Right forelimb (tissue), 1 donor: Measurements from ENCODE around the gene SYNJ1.
"Not testable (repeated sequence)": the region's sequence is repeated elsewhere in the genome, so short reads cannot be mapped to it uniquely, and the experiment has no call there.

Experiments used
- DNase-seq: peaks from one replicate; pipeline ENCODE4 v3.0.0-alpha.2; 2018

Gene SYNJ1

GRCh38 chr21:32727687-32728455 is at the start of gene SYNJ1:
SYNJ1 (minus strand) TSS chr21:32728013; CDS start chr21:32726895, 1,118 bp downstream.
- DNase-seq: peak; percentile 95

- no peak for DNase-seq
Observed at GRCh38 chr21:32777269-32777668, 49.5 kb upstream of the SYNJ1 start.

- DNase-seq: no peak
Observed at GRCh38 chr21:32776743-32777142, 48.9 kb upstream of the SYNJ1 start.

GRCh38 chr21:32773048-32773344 is 45.2 kb upstream of the SYNJ1 start:
- DNase-seq: not testable (repeated sequence)

GRCh38 chr21:32772281-32773047 is 44.7 kb upstream of the SYNJ1 start:
- DNase-seq: no peak

- DNase-seq: peak; percentile 69
Observed at GRCh38 chr21:32770871-32771523, 43.2 kb upstream of the SYNJ1 start.

- DNase-seq: no peak
Observed at GRCh38 chr21:32768530-32768929, 40.7 kb upstream of the SYNJ1 start.

GRCh38 chr21:32765058-32765457 is 37.2 kb upstream of the SYNJ1 start:
- no peak for DNase-seq

- DNase-seq: no peak
Observed at GRCh38 chr21:32764186-32764585, 36.4 kb upstream of the SYNJ1 start.

- no peak for DNase-seq
Observed at GRCh38 chr21:32757804-32758203, 30.0 kb upstream of the SYNJ1 start.

GRCh38 chr21:32756096-32756495 is 28.3 kb upstream of the SYNJ1 start:
- DNase-seq: no peak

GRCh38 chr21:32753818-32754585 is 26.2 kb upstream of the SYNJ1 start:
- DNase-seq: no peak

GRCh38 chr21:32750405-32750804 is 22.6 kb upstream of the SYNJ1 start:
- DNase-seq: no peak

- no peak for DNase-seq
Observed at GRCh38 chr21:32749662-32750061, 21.8 kb upstream of the SYNJ1 start.

- no peak for DNase-seq
Observed at GRCh38 chr21:32748529-32748928, 20.7 kb upstream of the SYNJ1 start.

- no peak for DNase-seq
Observed at GRCh38 chr21:32747396-32747795, 19.6 kb upstream of the SYNJ1 start.

- not testable (repeated sequence) for DNase-seq
Observed at GRCh38 chr21:32746711-32747110, 18.9 kb upstream of the SYNJ1 start.

GRCh38 chr21:32742396-32742795 is 14.6 kb upstream of the SYNJ1 start:
- DNase-seq: no peak

- DNase-seq: no peak
Observed at GRCh38 chr21:32741336-32741735, 13.5 kb upstream of the SYNJ1 start.

GRCh38 chr21:32739946-32740345 is 12.1 kb upstream of the SYNJ1 start:
- no peak for DNase-seq

GRCh38 chr21:32736083-32736482 is 8.3 kb upstream of the SYNJ1 start:
- DNase-seq: not testable (repeated sequence)

- DNase-seq: no peak
Observed at GRCh38 chr21:32735524-32735923, 7.7 kb upstream of the SYNJ1 start.

GRCh38 chr21:32733990-32734613 is 6.3 kb upstream of the SYNJ1 start:
- no peak for DNase-seq
